ENCODE measurements around the gene LIPG.

Gene LIPG

GRCh38 chr18:49621301-49621700 lies 59.4 kb downstream of the LIPG start:
- no peak for FAIRE-seq
- no peak for TF ChIP-seq CTCF (IDR thresholded peaks at IDR 0.05; ENCODE audit: insufficient read depth, missing control alignments)
- no peak for DNase-seq (ENCODE audit: insufficient read length, low spot score)

- TF ChIP-seq CTCF (IDR thresholded peaks at IDR 0.05; ENCODE audit: insufficient read depth, missing control alignments), result no peak
- FAIRE-seq (no peak), DNase-seq (ENCODE audit: insufficient read length, low spot score) (no peak)
Observed at GRCh38 chr18:49621717-49622351, 60.0 kb downstream of the LIPG start.

GRCh38 chr18:49623571-49623970 lies 61.7 kb downstream of the LIPG start:
- DNase-seq (ENCODE audit: insufficient read length, low spot score), result no peak
- FAIRE-seq, result no peak
- TF ChIP-seq CTCF (IDR thresholded peaks at IDR 0.05; ENCODE audit: insufficient read depth, missing control alignments), result no peak

GRCh38 chr18:49625021-49625691 lies 63.3 kb downstream of the LIPG start:
- TF ChIP-seq CTCF (IDR thresholded peaks at IDR 0.05; ENCODE audit: insufficient read depth, missing control alignments), result no peak
- DNase-seq (ENCODE audit: insufficient read length, low spot score) (no peak), FAIRE-seq (no peak)

- DNase-seq (ENCODE audit: insufficient read length, low spot score) (no peak), FAIRE-seq (no peak)
Observed at GRCh38 chr18:49626842-49627467, 65.1 kb downstream of the LIPG start.

GRCh38 chr18:49628119-49628518 lies 66.3 kb downstream of the LIPG start:
- no peak for FAIRE-seq

More at GRCh38 chr18:49626842-49627467, 65.1 kb downstream of the LIPG start:
- TF ChIP-seq CTCF (IDR thresholded peaks at IDR 0.05; ENCODE audit: insufficient read depth, missing control alignments), result no peak

More at GRCh38 chr18:49628119-49628518, 66.3 kb downstream of the LIPG start:
- TF ChIP-seq CTCF (IDR thresholded peaks at IDR 0.05; ENCODE audit: insufficient read depth, missing control alignments), result no peak
- DNase-seq (ENCODE audit: insufficient read length, low spot score), result no peak
